Tibial nerve (tissue), 4 donors: ENCODE measurements around the gene VILL. TPM values are rescaled to one million over a fixed set of nuclear protein-coding genes. Genes with fewer than 3 reads are reported as not detected.

ENCODE experiments used
- DNase-seq, 2 donors: peaks; one replicate each; pipeline ENCODE4 v3.0.0-alpha.2; 2019; ENCODE audit warnings: low spot score in 2 of 2
- H3K27ac ChIP-seq, 4 donors: fragments of 200-600 bp; sonication (generic) in 3 of 4; one replicate each; pipeline ENCODE4 v1.5.1; 2017 to 2019; ENCODE audit warnings: mild to moderate bottlenecking in 1 of 4
- H3K27me3 ChIP-seq, 2 donors: fragments of 200-600 bp; sonication (generic) in 1 of 2; one replicate each; pipeline versions ENCODE4 v1.5.1 to v1.6.0; 2017 to 2019
- H3K36me3 ChIP-seq, 3 donors: fragments of 200-600 bp; sonication (generic); one replicate each; pipeline ENCODE4 v1.5.1; 2018 to 2019
- H3K4me1 ChIP-seq, 4 donors: fragments of 200-600 bp; sonication (generic) in 3 of 4; one replicate each; pipeline ENCODE4 v1.5.1; 2017 to 2019
- H3K4me3 ChIP-seq, 4 donors: fragments of 200-600 bp; sonication (generic) in 3 of 4; one replicate each; pipeline ENCODE4 v1.5.1; 2017 to 2019; ENCODE audit warnings: mild to moderate bottlenecking in 1 of 4, moderate library complexity in 1 of 4
- H3K9me3 ChIP-seq, 4 donors: fragments of 200-600 bp; sonication (generic) in 3 of 4; one replicate each; pipeline ENCODE4 v1.5.1; 2017 to 2019
- CTCF ChIP-seq, 5 experiments: fragments of 200-600 bp in 3 of 5; fragments of 450-650 bp in 2 of 5; sonication (generic) in 3 of 5; IDR thresholded peaks; one replicate each; pipeline ENCODE4 v1.5.1; 2016 to 2019; ENCODE audit warnings: antibody characterized with exemption in 5 of 5, mild to moderate bottlenecking in 3 of 5, moderate library complexity in 2 of 5
- EP300 ChIP-seq, 2 donors: sonication (generic); formaldehyde crosslinking; IDR thresholded peaks; one replicate each; pipeline ENCODE4 v1.6.1; 2017; ENCODE audit warnings: antibody characterized with exemption in 2 of 2, mild to moderate bottlenecking in 1 of 2
- POLR2A ChIP-seq, 2 donors: fragments of 450-650 bp; IDR thresholded peaks; one replicate each; pipeline ENCODE4 v1.6.1; 2017; ENCODE audit warnings: antibody characterized with exemption in 2 of 2, mild to moderate bottlenecking in 2 of 2, moderate library complexity in 2 of 2
- WGBS, 2 donors: methylation state at CpG; one replicate each; pipeline ENCODE4 v1.1.5; 2018; 5-methylcytosine and 5-hydroxymethylcytosine counted together
- total RNA-seq, 4 donors: library from RNA; depleted of rRNA; stranded (reverse); fragments of >200 nt; gene quantifications; one replicate each; pipeline ENCODE4 v1.1.0, GENCODE V29; 2016

Gene VILL
- total RNA-seq, 4 donors from 2014 or later: 13.6 to 16.5 (median 15.3) TPM

- peaks cover 0 to 8% (median 0%) of the 10 kb centered on the region in 4 donors for H3K9me3 ChIP-seq
- H3K27ac ChIP-seq: no peak overlapping the region
- 81 to 82% methylated on average over 10 to 13 of the region's 13 CpGs for WGBS, 2 donors
- H3K27me3 ChIP-seq: no peaks in the 10 kb centered on the region
- DNase-seq: no peak
- no peak overlapping the region for H3K4me3 ChIP-seq
- TF ChIP-seq POLR2A (IDR thresholded peaks at IDR 0.05) (no peak), CTCF (IDR thresholded peaks at IDR 0.05) (no peak), EP300 (IDR thresholded peaks at IDR 0.05) (no peak)
- H3K36me3 ChIP-seq: peaks cover 0 to 68% (median 20%) of the 10 kb centered on the region in 3 donors
- peaks cover 0 to 18% (median 0%) of the 10 kb centered on the region in 4 donors for H3K4me1 ChIP-seq
Measured at GRCh38 chr3:38018296-38019266, 28.0 kb downstream of the VILL start.

- DNase-seq: no peak
- Histone ChIP-seq H3K27ac (no peak overlapping the region), H3K4me1 (peaks cover 0 to 26% (median 0%) of the 10 kb centered on the region in 4 donors), H3K9me3 (peaks cover 0 to 8% (median 0%) of the 10 kb centered on the region in 4 donors), H3K27me3 (no peaks in the 10 kb centered on the region), H3K36me3 (peaks cover 0 to 58% (median 20%) of the 10 kb centered on the region in 3 donors), H3K4me3 (no peak overlapping the region)
- no peak for TF ChIP-seq EP300 (IDR thresholded peaks at IDR 0.05)
- TF ChIP-seq CTCF (IDR thresholded peaks at IDR 0.05): no peak
- no peak for TF ChIP-seq POLR2A (IDR thresholded peaks at IDR 0.05)
- WGBS, 2 donors: 84% methylated on average over 10 of the region's 10 CpGs
Measured at GRCh38 chr3:38019658-38020341, 29.2 kb downstream of the VILL start.

- H3K4me3 ChIP-seq: no peak overlapping the region
- H3K9me3 ChIP-seq: peaks cover 0 to 8% (median 0%) of the 10 kb centered on the region in 4 donors
- peaks cover 0 to 53% (median 19%) of the 10 kb centered on the region in 3 donors for H3K36me3 ChIP-seq
- no peaks in the 10 kb centered on the region for H3K27me3 ChIP-seq
- H3K27ac ChIP-seq: no peak overlapping the region
- 80 to 84% methylated on average over 3 of the region's 3 CpGs for WGBS, 2 donors
- DNase-seq: no peak
- peaks cover 0 to 27% (median 2%) of the 10 kb centered on the region in 4 donors for H3K4me1 ChIP-seq
- TF ChIP-seq EP300 (IDR thresholded peaks at IDR 0.05): no peak
- TF ChIP-seq POLR2A (IDR thresholded peaks at IDR 0.05): no peak
- TF ChIP-seq CTCF (IDR thresholded peaks at IDR 0.05): no peak
Measured at GRCh38 chr3:38020342-38020726, 29.7 kb downstream of the VILL start.

GRCh38 chr3:38021196-38021595 lies 30.6 kb downstream of the VILL start:
- Histone ChIP-seq H3K9me3 (peaks cover 0 to 5% (median 0%) of the 10 kb centered on the region in 4 donors), H3K36me3 (peaks cover 0 to 44% (median 10%) of the 10 kb centered on the region in 3 donors), H3K4me1 (peaks cover 0 to 36% (median 11%) of the 10 kb centered on the region in 4 donors), H3K27me3 (no peaks in the 10 kb centered on the region), H3K27ac (no peak overlapping the region), H3K4me3 (no peak overlapping the region)
- TF ChIP-seq POLR2A (IDR thresholded peaks at IDR 0.05): no peak
- TF ChIP-seq EP300 (IDR thresholded peaks at IDR 0.05): no peak
- TF ChIP-seq CTCF (IDR thresholded peaks at IDR 0.05): no peak
- WGBS, 2 donors: 89 to 91% methylated on average over 4 of the region's 4 CpGs
- DNase-seq: no peak
